GM12891 (cell line): ENCODE results near the gene MED27.

Experiments used
- POLR2A ChIP-seq: IDR thresholded peaks from 2 replicates; pipeline ENCODE4 v1.6.1; 2011; ENCODE audit warnings: low read depth, low read length, control low read depth
- POLR2AphosphoS5 ChIP-seq: IDR thresholded peaks from 2 replicates; pipeline ENCODE4 v1.6.1; 2011; ENCODE audit warnings: low read depth, low read length, control low read depth
- POU2F2 ChIP-seq: IDR thresholded peaks from 2 replicates; pipeline ENCODE4 v1.6.1; 2011; ENCODE audit warnings: low read depth, mild to moderate bottlenecking, control low read depth, low read length, moderate library complexity
- TAF1 ChIP-seq: IDR thresholded peaks from 2 replicates; pipeline ENCODE4 v1.6.1; 2011; ENCODE audit warnings: low read depth, low read length, control low read depth

DNA sequence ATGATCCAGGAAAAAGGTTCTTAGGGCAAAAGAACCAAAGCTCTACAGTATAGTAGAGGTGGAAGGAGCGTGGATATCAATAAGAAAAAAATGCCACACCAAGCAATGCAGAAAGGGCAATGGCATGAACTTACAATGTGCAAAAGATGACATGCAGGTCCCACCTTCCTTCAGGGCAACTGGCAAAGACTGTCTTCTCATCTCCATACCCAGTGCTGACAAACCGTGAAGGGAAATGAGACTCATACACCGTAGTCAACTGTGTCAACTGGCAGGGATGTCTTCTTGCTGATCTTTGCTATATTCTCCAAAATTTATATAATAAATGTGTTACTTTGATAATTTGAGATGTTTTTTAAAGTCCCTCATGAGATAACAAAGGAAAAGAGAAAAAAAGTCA is 36.0 kb downstream of the MED27 start:
- TF ChIP-seq POLR2A = no peak
- TF ChIP-seq TAF1 = no peak
- no peak for TF ChIP-seq POLR2AphosphoS5
- no peak for TF ChIP-seq POU2F2
